CD4-positive, alpha-beta T cell (primary cell): ENCODE measurements around the gene TNS4. TPM values are rescaled to one million over a fixed set of nuclear protein-coding genes. Genes with fewer than 3 reads are reported as not detected.
A peak's percentile ranks its signal among the peaks of the same experiment; 100 is the strongest.

ENCODE experiments used
- ATAC-seq: fragments of 200-7000 bp; cut with Tn5 transposase; one replicate; pipeline ENCODE4 v1.10.0; 2022; ENCODE audit warnings: mild to moderate bottlenecking; ENCODE audit not compliant: poor library complexity
- CTCF ChIA-PET: fragments of 350-600 bp; sonication (Branson Sonifier 250); formaldehyde crosslinking; loops from one replicate; lab custom pipeline; 2021; ENCODE audit warnings: antibody characterized with exemption, inconsistent platforms; lab: Charles Lee
- POLR2A ChIA-PET: fragments of 350-600 bp; sonication (Branson Sonifier 250); formaldehyde crosslinking; loops from one replicate; lab custom pipeline; 2021; ENCODE audit warnings: antibody characterized with exemption, inconsistent platforms; lab: Charles Lee
- DNase-seq, 14 experiments: peaks; one replicate each; pipeline ENCODE4 v3.0.0-alpha.2; 2013 to 2020; ENCODE audit warnings: mixed read lengths in 2 of 14
- H3K27ac ChIP-seq, 2 donors: one replicate each; pipeline versions ENCODE4 v1.5.1 to v1.7.0; 2013; ENCODE audit warnings: low read length in 2 of 2, low read depth in 1 of 2, mild to moderate bottlenecking in 1 of 2
- H3K27me3 ChIP-seq, 2 experiments: 1 replicate in 1 of 2; 2 replicates in 1 of 2; pipeline versions ENCODE4 v1.6.1 to v1.7.0; 2013; ENCODE audit warnings: low read length in 2 of 2, control low read depth in 1 of 2, mild to moderate bottlenecking in 1 of 2, moderate library complexity in 1 of 2; ENCODE audit not compliant: insufficient read depth in 2 of 2, control insufficient read depth in 1 of 2
- H3K36me3 ChIP-seq: one replicate; pipeline ENCODE4 v1.6.1; 2013; ENCODE audit warnings: low read length, control low read depth; ENCODE audit not compliant: insufficient read depth
- H3K4me1 ChIP-seq: one replicate; pipeline ENCODE4 v1.6.1; 2013; ENCODE audit warnings: low read length, control low read depth; ENCODE audit not compliant: insufficient read depth
- H3K4me3 ChIP-seq: one replicate; pipeline ENCODE4 v1.5.1; 2013; ENCODE audit warnings: mild to moderate bottlenecking, low read length, moderate library complexity
- H3K9me3 ChIP-seq, 2 experiments: 1 replicate in 1 of 2; 2 replicates in 1 of 2; pipeline versions ENCODE4 v1.6.1 to v1.7.0; 2013; ENCODE audit warnings: low read length in 2 of 2, mild to moderate bottlenecking in 2 of 2, control low read depth in 1 of 2, moderate library complexity in 1 of 2; ENCODE audit not compliant: control insufficient read depth in 1 of 2, insufficient read depth in 1 of 2
- H3K27ac Mint-ChIP-seq: one replicate; pipeline ENCODE4 v1.8.0; 2020; ENCODE audit warnings: mixed read lengths
- H3K27me3 Mint-ChIP-seq: one replicate; pipeline ENCODE4 v1.8.0; 2021; ENCODE audit warnings: mixed read lengths
- H3K36me3 Mint-ChIP-seq: one replicate; pipeline ENCODE4 v1.8.0; 2021; ENCODE audit warnings: low read depth, mixed read lengths
- H3K4me1 Mint-ChIP-seq: one replicate; pipeline ENCODE4 v1.8.0; 2021; ENCODE audit warnings: low read depth, mixed read lengths
- H3K4me3 Mint-ChIP-seq: one replicate; pipeline ENCODE4 v1.8.0; 2020; ENCODE audit warnings: mild to moderate bottlenecking, mixed read lengths
- H3K9me3 Mint-ChIP-seq: one replicate; pipeline ENCODE4 v1.8.0; 2020; ENCODE audit warnings: mixed read lengths
- intact Hi-C, 2 experiments: fragments of 100-400 bp; cut with DNase I in 1 of 2; cut with micrococcal nuclease in 1 of 2; formaldehyde crosslinking; loops; one replicate each; pipeline versions ENCODE4 v1.15.1 to v1.9.0; 2023 to 2025; cut with DNase I, micrococcal nuclease
- total RNA-seq, 174 experiments: library from RNA in 2 of 174; stranded (reverse) in 2 of 174; gene quantifications; one replicate each; pipeline ENCODE4 v1.2.3 and lab custom pipeline; 2021 to 2026
- TF ChIP-seq, protein P1 (sequence below): fragments of 200-600 bp; IDR thresholded peaks from one replicate; pipeline ENCODE4 v1.8.0; 2022; ENCODE audit warnings: antibody characterized with exemption, mild to moderate bottlenecking

Gene TNS4
- total RNA-seq, 2 experiments from 2014 or later = 3.0 to 4.2 TPM

- intact Hi-C loops = loop anchor here in 1 of 2 experiments (5.0 kb wide), 1 partner anchor 224 kb away; no protein-coding TSS in a partner anchor
- no peak overlapping the region for H3K27ac ChIP-seq
- no peaks in the 10 kb centered on the region for H3K36me3 ChIP-seq
- ATAC-seq = no peak
- no peaks in the 10 kb centered on the region for H3K9me3 Mint-ChIP-seq
- H3K36me3 Mint-ChIP-seq = peaks cover 10% of the 10 kb centered on the region
- TF ChIP-seq, protein P1, sequence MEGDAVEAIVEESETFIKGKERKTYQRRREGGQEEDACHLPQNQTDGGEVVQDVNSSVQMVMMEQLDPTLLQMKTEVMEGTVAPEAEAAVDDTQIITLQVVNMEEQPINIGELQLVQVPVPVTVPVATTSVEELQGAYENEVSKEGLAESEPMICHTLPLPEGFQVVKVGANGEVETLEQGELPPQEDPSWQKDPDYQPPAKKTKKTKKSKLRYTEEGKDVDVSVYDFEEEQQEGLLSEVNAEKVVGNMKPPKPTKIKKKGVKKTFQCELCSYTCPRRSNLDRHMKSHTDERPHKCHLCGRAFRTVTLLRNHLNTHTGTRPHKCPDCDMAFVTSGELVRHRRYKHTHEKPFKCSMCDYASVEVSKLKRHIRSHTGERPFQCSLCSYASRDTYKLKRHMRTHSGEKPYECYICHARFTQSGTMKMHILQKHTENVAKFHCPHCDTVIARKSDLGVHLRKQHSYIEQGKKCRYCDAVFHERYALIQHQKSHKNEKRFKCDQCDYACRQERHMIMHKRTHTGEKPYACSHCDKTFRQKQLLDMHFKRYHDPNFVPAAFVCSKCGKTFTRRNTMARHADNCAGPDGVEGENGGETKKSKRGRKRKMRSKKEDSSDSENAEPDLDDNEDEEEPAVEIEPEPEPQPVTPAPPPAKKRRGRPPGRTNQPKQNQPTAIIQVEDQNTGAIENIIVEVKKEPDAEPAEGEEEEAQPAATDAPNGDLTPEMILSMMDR = no peak
- H3K9me3 ChIP-seq = no peaks in the 10 kb centered on the region
- H3K4me1 Mint-ChIP-seq = peaks cover 94% of the 10 kb centered on the region
- H3K4me3 Mint-ChIP-seq = no peak overlapping the region
- POLR2A ChIA-PET = interaction anchor here (1.0 to 18.9 kb wide), 3 partner anchors 19 to 110 kb away, joined by 3 to 668 read pairs (median 6); partner anchors contain the start of gene CCR7
- H3K4me3 ChIP-seq = no peak overlapping the region
- peak overlapping the region; percentile 98 for H3K27ac Mint-ChIP-seq
- peaks cover 88% of the 10 kb centered on the region for H3K4me1 ChIP-seq
- peaks cover 5% of the 10 kb centered on the region for H3K27me3 Mint-ChIP-seq
- CTCF ChIA-PET = interaction anchor here (1.0 to 11.6 kb wide), 3 partner anchors 25 to 137 kb away, joined by 3 to 147 read pairs (median 4); partner anchors contain the start of gene CCR7
- H3K27me3 ChIP-seq = no peaks in the 10 kb centered on the region
- peak in 1 of 14 experiments; percentile 2 for DNase-seq
Observed at GRCh38 chr17:40536295-40537171, 35.1 kb upstream of the TNS4 start.

- peaks cover 88% of the 10 kb centered on the region for H3K4me1 ChIP-seq
- peaks cover 94% of the 10 kb centered on the region for H3K4me1 Mint-ChIP-seq
Observed at GRCh38 chr17:40535924-40536294, 34.5 kb upstream of the TNS4 start.

GRCh38 chr17:40535438-40535837, 34.0 kb upstream of the TNS4 start:
- ATAC-seq = no peak
- H3K4me1 ChIP-seq = peaks cover 88% of the 10 kb centered on the region
- ChIA-PET POLR2A (interaction anchor here (3.7 to 18.9 kb wide), 3 partner anchors 20 to 67 kb away, joined by 14 to 668 read pairs (median 74); partner anchors contain the start of gene CCR7), CTCF (interaction anchor here (1.5 to 11.6 kb wide), 4 partner anchors 27 to 119 kb away, joined by 4 to 147 read pairs (median 24); partner anchors contain the start of genes CCR7 and TOP2A)
- TF ChIP-seq, protein P1 = no peak
- no peak for DNase-seq
- Mint-ChIP-seq H3K36me3 (peaks cover 6% of the 10 kb centered on the region), H3K4me3 (no peak overlapping the region), H3K27me3 (peaks cover 5% of the 10 kb centered on the region), H3K4me1 (peaks cover 94% of the 10 kb centered on the region), H3K27ac (peak overlapping the region; percentile 98), H3K9me3 (no peaks in the 10 kb centered on the region)
- no peaks in the 10 kb centered on the region for H3K36me3 ChIP-seq
- no peak overlapping the region for H3K27ac ChIP-seq
- no peaks in the 10 kb centered on the region for H3K27me3 ChIP-seq
- intact Hi-C loops = loop anchor here in 1 of 2 experiments (2.0 to 5.0 kb wide), 2 partner anchors 25 to 223 kb away; no protein-coding TSS in a partner anchor
- H3K9me3 ChIP-seq = no peaks in the 10 kb centered on the region
- H3K4me3 ChIP-seq = no peak overlapping the region

More at GRCh38 chr17:40535924-40536294, 34.5 kb upstream of the TNS4 start:
- ATAC-seq (no peak), DNase-seq (peak in 1 of 14 experiments; percentile 1)
- intact Hi-C loops = loop anchor here in 1 of 2 experiments (2.0 to 5.0 kb wide), 2 partner anchors 25 to 224 kb away; no protein-coding TSS in a partner anchor
- H3K9me3 Mint-ChIP-seq = no peaks in the 10 kb centered on the region
- H3K36me3 ChIP-seq = no peaks in the 10 kb centered on the region
- ChIA-PET POLR2A (interaction anchor here (18.9 kb wide), 1 partner anchor 20 kb away, joined by 668 read pairs; the partner anchor contains the start of gene CCR7), CTCF (interaction anchor here (1.5 to 11.6 kb wide), 4 partner anchors 26 to 119 kb away, joined by 4 to 147 read pairs (median 24); partner anchors contain the start of genes CCR7 and TOP2A)
- no peak overlapping the region for H3K4me3 ChIP-seq
- no peaks in the 10 kb centered on the region for H3K9me3 ChIP-seq
- H3K27me3 ChIP-seq = no peaks in the 10 kb centered on the region
- H3K36me3 Mint-ChIP-seq = peaks cover 6% of the 10 kb centered on the region
- H3K27ac Mint-ChIP-seq = peak overlapping the region; percentile 98
- peaks cover 5% of the 10 kb centered on the region for H3K27me3 Mint-ChIP-seq
- H3K4me3 Mint-ChIP-seq = no peak overlapping the region
- H3K27ac ChIP-seq = no peak overlapping the region
- TF ChIP-seq, protein P1 = no peak
